DMS114 treated with DMSO at 0.1 percent for 48 hours (cell line): ENCODE results near the gene ZBTB34.
"Not testable (repeated sequence)": the region's sequence is repeated elsewhere in the genome, so short reads cannot be mapped to it uniquely, and the experiment has no call there.

Experiments used
- DNase-seq: peaks from one replicate; lab custom pipeline; 2025; ENCODE audit not compliant: unreplicated experiment; lab: John Stamatoyannopoulos, UW

ZBTB34 gene, protein sequence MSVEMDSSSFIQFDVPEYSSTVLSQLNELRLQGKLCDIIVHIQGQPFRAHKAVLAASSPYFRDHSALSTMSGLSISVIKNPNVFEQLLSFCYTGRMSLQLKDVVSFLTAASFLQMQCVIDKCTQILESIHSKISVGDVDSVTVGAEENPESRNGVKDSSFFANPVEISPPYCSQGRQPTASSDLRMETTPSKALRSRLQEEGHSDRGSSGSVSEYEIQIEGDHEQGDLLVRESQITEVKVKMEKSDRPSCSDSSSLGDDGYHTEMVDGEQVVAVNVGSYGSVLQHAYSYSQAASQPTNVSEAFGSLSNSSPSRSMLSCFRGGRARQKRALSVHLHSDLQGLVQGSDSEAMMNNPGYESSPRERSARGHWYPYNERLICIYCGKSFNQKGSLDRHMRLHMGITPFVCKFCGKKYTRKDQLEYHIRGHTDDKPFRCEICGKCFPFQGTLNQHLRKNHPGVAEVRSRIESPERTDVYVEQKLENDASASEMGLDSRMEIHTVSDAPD

DNA sequence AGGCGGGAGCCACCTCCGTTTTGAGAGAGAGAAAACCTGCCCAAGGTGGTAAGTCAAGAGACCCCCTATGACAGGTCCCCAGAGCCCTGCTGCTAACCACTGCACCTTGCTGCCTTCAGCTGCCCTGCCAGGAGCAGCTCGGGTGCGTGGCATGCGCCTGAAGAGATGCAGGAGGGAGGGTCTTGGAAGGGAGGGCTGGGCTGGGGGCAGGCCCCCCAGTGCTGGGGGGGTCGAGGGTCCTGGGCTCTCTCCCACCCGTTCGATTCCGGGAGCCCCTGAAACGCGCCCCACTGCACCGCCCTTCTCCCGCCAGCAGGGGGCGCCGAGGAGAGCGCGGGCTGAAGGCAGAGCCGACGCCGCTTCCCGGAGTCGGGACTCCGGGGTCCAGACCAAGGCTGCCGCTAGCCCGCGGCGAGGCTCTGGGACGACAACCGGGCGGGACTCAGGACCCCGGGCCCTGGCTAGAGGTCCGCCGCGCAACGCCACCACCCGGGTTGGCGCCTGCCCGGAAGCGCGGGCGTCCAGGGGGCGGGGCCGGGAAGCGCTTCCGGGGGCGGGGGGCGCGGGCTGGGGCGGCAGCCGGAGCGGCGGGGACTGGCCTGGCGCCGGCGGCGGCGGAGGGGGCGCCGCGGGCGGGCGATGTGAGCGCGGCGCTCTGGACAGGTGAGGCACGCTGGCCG, at the start of gene ZBTB34:
TSS of gene ZBTB34 (plus strand) at position 563 of the 680 bp plus-strand sequence. CDS start 18,761 bp downstream, outside the sequence.
- no peak for DNase-seq

DNA sequence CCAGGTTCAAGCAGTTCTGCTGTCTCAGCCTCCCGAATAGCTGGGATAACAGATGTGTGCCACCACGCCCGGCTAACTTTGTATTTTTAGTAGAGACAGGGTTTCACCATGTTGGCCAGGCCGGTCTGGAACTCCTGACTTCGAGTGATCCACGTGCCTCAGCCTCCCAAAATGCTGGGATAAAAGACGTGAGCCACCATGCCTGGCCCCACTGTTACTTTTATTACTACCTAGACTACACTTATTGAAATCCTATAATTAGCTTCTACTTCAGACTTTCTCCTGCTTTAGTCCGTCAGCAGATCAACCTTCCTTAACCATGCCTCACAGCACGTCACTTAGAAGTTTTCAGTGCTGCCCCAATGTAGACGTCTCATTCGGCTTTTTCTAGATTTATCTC, 47.4 kb upstream of the ZBTB34 start:
- DNase-seq, result no peak

DNA sequence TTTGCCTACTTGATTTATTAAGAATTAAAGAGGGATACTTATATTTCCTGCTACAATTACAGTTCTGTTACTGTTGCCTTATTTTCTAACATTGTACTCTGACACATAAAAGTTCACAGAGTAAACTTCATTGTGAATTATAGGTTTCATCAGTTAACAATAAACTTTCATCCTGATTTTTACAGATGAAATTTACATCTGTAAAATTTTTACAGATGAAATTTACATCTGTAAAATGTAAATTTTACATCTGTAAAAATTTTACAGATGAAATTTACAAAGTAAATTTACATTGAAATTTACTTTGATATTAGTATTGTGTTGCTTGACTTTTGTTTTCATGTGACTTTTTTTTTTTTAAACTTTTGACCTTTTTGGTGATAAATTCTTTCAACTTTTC, 46.3 kb upstream of the ZBTB34 start:
- no peak for DNase-seq

DNA sequence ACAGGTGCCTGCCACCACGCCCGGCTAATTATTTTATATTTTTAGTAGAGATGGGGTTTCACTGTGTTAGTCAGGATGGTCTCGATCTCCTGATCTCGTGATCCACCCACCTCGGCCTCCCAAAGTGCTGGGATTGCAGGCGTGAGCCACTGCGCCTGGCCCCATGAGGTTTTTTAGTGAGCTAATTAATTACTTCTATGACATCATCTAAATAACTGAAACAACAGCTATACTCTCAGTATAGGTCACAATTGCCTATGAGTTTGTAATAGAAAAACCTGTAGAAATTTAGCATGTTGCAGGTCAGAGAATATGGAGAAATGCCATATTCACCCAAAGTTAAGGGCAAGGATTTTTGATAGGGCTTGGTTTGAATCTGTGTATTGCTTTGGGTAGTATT, 42.8 kb upstream of the ZBTB34 start:
- not testable (repeated sequence) for DNase-seq

DNA sequence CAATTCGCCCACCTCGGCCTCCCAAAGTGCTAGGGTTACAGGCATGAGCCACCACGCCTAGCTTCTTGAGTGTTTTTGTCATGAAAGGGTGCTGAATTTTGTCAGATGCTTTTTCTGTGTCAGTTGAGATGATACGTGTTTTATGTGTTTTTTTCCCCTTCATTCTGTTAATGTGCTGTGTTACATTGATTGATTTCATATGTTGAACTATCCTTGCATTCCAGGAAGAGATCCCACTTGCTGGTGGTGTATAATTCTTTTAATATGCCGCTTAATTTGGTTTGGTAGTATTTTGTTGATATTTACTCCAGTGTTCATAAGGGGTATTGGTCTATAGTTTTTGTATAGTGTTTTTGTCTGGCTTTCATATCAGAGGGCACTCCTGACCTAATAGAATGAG, 42.0 kb upstream of the ZBTB34 start:
- no peak for DNase-seq

DNA sequence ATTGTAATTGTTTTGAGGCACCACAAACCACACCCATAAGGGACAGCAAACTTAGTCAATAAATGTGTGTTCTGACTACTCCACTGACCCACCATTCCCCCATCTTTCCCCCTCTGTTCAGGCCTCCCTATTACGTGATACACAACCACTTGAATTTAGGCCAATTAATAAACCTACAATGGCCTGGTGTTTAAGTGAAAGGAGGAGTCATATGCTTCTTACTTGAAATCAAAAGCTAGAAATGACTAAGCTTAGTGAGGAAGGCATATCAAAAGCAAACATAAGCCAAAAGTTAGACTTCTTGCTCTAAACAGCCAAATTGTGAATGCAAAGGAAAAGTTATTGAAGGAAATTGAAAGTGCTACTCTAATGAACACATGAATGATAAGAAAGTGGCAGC, 41.0 kb upstream of the ZBTB34 start:
- DNase-seq, result no peak

DNA sequence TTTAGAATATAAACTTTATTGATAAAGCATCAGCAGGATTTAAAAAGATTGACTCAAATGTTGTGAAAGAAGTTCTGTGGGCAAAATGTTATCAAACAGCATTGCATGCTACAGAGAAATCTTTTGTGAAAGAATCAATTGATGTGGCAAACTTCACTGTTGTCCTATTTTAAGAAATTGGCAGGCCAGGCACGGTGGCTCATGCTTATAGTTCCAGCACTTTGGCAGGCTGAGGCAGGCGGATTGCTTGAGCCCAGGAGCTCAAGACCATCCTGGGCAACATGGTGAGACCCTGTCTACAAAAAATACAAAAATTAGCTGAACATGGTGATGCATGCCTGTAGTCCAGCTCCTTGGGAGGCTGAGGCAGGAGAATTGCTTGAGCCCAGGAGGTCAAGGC, 38.2 kb upstream of the ZBTB34 start:
- no peak for DNase-seq

DNA sequence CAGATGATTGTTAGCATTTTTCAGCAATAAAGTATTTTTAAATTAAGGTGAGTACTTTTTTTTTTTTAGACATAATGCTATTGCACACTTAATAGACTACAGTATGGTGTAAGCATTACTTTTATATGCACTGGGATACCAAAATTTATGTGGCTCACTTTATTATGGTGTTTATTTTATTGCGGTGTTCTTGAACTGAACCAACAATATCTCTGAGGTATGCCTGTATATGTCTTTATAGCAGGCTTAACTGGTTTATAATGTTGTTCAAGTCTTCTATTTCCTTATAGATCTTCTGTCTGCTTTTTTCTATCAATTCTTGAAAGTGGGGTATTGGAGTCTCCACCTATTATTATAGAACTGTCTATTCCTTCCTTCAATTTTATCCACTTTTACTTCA, 37.6 kb upstream of the ZBTB34 start:
- no peak for DNase-seq

DNA sequence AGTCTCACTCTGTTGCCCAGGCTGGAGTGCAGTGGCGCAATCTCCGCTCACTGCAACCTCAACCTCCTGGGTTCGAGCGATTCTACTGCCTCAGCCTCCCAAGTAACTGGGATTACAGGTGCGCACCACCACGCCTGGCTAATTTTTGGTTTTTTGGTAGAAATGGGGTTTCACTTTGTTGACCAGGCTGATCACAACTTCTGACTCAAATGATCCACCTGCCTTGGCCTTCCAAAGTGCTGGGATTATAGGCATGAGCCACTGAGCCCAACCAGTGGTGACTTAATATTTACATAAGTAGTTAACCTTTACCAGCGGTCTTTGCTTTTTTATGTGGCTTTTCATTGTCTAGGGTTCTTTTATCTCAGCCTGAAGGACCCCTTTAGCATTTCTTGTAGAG, 36.4 kb upstream of the ZBTB34 start:
- not testable (repeated sequence) for DNase-seq

DNA sequence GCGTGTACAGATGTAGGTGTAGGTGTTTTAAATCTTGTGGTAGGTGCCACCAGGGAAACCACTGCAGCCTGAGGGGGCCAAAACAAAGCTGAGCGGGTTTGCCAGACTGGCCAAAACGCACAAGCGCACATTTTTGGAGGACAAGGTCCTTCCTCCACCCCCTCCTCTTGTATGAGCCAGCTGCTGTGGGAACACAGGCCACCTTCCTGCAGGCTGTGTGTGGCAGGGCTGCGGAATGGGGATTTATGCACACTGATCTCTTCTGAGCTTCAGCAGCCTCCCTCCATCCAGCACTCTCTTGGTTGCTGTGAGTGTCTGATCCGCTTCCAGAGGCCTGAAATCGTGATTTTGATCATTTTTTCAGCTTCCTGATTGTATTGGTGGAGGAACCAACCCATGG, 33.2 kb upstream of the ZBTB34 start:
- no peak for DNase-seq

DNA sequence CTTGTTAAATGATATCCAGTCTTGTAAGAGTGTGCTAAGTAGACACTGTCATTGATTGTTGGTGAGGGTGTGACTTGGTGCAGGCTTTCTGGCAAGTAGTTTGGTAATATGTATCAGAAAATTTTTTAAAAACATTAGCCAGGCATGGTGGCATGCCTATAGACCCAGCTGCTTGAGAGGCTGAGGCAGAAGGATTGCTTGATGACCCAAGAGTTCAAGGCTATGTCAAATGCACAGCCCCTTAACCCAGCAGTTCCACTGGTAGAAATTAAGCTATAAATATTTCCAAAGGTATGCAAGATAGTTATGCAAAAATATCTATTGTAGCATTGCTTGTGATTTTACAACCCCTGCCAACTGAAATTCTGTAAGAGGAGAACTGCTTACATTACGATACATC, 31.4 kb upstream of the ZBTB34 start:
- DNase-seq, result no peak

DNA sequence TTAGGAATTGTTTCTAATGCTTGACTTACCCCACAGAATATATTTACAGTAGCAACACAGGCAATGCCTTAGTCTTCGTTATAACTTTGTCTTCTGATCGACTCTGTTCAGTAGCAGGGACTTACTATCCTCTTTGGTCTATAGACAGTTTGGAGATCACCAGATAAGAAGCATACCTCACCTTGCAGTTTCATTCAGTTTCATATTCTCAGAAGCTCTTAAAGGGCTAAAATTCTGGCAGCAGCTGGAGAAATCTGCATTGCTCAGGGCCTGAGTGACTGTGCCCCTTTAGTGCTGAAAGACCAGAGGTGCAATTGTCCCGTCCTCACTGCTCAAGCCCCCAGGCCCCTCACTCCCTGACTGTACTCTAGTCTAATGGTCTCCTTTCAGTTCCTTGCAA, 29.6 kb upstream of the ZBTB34 start:
- DNase-seq, result no peak

DNA sequence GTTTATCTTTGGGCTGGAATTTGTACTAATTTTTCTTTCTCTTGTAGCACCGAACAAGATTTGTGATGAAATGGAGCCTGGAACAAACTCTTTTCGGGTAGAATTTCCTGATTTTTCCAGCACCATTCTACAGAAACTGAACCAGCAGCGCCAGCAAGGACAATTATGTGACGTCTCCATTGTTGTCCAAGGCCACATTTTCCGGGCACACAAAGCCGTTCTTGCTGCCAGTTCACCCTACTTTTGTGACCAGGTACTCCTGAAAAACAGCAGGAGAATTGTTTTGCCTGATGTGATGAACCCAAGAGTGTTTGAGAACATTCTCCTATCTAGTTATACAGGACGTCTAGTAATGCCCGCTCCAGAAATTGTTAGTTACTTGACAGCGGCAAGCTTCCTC, 28.0 kb upstream of the ZBTB34 start:
- no peak for DNase-seq

DNA sequence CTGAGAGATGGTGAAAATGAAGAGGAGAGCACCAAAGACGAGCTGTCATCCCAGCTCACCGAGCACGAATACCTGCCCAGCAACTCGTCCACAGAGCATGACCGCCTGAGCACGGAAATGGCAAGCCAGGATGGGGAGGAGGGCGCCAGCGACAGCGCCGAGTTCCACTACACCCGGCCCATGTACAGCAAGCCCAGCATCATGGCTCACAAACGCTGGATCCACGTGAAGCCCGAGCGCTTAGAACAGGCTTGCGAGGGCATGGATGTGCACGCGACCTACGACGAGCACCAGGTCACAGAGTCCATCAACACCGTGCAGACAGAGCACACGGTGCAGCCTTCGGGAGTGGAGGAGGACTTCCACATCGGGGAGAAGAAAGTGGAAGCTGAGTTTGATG, 27.4 kb upstream of the ZBTB34 start:
- DNase-seq, result no peak

DNA sequence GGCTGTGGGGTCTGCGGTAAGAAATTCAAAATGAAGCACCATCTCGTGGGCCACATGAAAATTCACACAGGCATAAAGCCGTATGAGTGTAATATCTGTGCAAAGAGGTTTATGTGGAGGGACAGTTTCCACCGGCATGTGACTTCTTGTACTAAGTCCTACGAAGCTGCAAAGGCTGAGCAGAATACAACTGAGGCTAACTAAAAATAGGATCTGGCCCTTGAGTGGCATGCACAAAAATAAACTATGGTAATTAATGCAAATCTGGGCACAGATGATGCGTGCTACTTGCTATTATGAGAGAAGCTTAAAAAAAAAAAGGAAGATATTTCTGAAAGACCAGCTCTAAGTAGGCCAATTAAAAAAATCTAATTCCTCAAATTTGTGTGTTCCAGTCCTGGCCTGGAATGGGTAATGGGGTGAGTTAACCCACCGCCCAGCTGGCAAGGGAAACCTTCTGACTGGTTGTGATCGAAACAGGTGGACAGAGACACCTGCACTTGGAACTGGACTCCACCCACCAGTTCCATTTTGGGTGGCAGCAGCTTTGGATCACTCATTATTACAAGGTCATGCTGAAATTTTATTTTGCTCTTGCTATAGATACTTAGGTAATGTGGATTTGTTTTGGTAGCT, 26.6 kb upstream of the ZBTB34 start:
- DNase-seq, result no peak

DNA sequence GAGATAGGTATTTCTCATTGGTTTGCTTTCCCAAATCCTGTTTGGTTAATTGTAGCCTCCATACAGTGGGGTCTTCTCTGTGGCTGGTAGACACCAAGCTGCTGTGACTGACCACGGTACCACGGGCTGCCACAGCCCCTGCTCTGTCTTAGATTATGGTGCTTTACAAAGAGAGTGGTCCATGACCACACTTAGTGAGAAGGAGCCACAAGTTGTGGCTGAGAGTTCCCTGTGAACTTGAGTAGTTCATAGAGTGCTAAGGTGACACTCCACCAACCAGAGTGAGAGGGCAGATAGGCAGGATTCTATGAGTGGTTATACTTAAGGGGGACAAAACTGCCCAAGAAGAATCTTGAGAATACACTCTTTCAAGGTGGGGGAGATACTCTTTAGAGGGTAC, 25.8 kb upstream of the ZBTB34 start:
- DNase-seq, result no peak

DNA sequence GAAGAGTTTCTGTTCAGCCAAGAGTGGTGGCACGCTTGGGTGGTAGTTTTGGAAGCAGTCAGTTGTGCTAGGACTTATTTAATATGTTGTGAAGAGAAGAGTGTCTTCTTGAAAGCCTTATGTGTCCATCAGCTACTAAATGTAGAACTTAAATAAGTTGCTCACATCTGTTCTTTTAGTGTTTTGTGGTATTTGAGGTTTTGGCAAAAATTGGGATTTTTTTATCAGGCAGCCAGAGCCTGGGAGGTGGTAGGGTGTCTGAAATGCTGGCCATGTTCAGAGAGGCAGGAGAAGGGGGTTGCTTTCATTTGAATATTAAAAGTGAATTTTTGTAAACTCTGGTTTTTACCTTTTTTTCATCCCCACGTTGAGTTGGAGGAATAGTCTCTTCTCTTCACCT, 24.2 kb upstream of the ZBTB34 start:
- no peak for DNase-seq

DNA sequence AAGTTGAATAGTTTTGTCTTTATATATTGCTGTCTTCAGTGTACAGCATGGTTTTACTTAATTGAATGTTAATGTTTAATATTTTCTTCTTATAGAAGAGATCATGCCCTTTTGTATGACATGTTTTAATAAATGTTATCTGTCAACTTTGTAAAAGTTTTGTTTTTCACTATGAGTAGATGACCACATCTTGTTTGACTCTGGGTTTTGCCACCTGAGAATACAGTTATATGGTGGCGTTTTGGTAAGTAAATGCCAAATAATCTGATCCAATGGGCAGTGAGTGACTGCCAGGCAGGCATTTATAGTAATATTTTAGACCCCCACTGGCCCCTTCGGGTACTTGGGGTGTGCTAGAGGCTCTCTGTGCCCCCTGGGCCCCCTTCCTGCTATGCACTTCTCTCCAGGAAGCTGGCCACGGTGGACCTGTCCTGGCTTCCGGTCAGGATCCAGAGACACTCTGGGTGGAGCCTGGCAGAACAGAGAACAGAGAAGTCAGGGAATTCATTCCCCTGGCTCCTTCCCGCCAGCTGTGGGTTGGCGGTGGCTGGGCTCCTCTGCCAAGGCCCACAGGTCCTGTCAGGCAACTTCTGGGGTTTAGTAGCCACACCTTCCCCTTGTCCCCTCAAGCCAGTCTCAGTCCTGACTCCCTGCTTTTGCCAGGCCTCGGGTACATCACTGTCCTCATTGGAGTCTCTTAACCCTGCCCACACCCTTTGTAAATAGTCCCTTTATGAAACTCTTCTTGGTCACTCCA, 22.2 kb upstream of the ZBTB34 start:
- no peak for DNase-seq

DNA sequence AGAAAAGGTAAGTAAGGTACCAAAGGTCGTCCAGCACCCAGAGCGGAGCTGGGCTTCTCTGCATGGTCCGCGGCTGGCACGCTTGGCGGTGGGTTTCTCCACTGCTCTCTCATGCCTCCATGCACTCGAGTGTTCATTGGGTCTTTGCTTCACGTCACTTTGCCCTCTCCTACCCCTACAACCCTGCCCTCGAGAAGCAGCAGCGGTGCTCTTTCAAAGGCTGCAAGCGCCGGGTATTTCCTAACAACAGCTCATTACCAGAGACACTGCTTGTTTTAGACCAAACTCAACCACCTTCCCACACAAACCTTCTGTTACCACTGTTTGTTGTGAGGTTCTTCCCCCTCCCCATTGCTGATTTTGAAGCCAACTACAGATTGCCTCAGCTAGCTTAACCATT, 21.5 kb upstream of the ZBTB34 start:
- no peak for DNase-seq

DNA sequence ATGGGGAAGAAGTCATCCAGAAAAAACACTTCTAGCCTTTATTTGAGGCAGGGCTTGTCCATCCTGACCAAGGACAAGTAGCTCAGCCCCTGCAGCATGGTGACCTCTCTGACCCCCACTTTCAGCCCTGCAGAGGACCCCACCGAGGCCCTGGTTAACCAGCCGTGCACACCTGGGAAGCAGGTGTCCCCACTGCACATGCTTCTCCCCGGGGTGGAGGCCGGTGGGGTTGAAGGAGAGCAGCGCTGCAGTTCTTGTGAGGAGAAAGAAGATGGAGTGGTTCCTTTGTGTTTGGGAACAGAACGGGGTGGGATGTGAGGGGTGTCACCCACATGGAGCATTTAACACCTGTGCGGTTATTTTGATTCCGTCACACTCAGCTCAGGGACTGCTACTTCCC, 21.1 kb upstream of the ZBTB34 start:
- no peak for DNase-seq

DNA sequence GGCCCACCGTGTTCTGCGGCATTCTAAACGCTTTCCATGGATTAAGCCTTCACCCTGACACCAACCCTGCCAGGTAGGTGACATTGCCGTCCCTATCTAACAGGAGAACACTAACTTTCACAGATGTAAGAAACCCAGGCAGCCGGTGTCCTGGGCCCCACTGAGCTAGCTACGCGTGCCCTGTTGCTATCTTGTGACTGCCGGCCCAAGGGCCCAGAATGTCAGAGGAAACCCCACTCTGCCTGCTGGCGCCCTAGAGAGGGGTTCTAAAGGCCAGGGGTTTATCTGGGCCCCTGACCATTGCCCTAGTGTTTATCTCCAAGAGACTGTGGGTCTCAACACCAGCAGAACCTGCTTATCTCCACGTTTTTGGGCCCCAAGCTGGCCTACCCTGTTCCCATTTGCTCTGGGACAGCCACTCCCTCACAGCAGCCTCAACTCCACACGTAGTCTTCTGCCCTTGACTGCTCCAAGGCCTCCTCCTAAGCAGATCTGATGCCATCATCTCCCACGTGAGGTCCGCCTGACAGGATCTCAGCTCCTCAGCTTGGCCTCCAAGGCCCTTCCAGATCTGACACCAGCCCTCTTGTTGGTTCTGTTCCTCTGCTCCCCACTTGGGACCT, 18.1 kb upstream of the ZBTB34 start:
- DNase-seq, result no peak
